GM12892 (cell line): ENCODE measurements around the gene TMEM242.

Experiments used
- POLR2A ChIP-seq: IDR thresholded peaks from 2 replicates; pipeline ENCODE4 v1.6.1; 2011; ENCODE audit warnings: low read depth, low read length, control low read depth
- POLR2AphosphoS5 ChIP-seq: IDR thresholded peaks from 2 replicates; pipeline ENCODE4 v1.6.1; 2011; ENCODE audit warnings: low read depth, low read length, control low read depth
- TAF1 ChIP-seq: IDR thresholded peaks from 2 replicates; pipeline ENCODE4 v1.6.1; 2011; ENCODE audit warnings: low read depth, mild to moderate bottlenecking, control low read depth, low read length, borderline replicate concordance

GRCh38 chr6:157294654-157295053 lies 28.7 kb downstream of the TMEM242 start:
- no peak for TF ChIP-seq POLR2AphosphoS5
- no peak for TF ChIP-seq TAF1
- TF ChIP-seq POLR2A: no peak
